Left kidney (tissue), 1 donor: Measurements from ENCODE around the gene VPS51. TPM values are rescaled to one million over a fixed set of nuclear protein-coding genes. Genes with fewer than 3 reads are reported as not detected.

ENCODE experiments used
- polyA plus RNA-seq: library from polyadenylated mRNA; unstranded; fragments of 120-200 nt; gene quantifications from one replicate; pipeline ENCODE4 v1.2.1, GENCODE V29; 2013; ENCODE audit not compliant: insufficient read length

VPS51 gene
- polyA plus RNA-seq, 1 donor: 93.3 TPM

Other genes with a start within 250 kb of the VPS51 start
- gene EHD1, start 217.6 kb upstream of the VPS51 start, polyA plus RNA-seq: 56.5 TPM
- 16.4 TPM for gene ATG2A, start 179.0 kb upstream of the VPS51 start, polyA plus RNA-seq
- 18.5 TPM for gene PPP2R5B, start 171.5 kb upstream of the VPS51 start, polyA plus RNA-seq
- gene GPHA2, start 160.3 kb upstream of the VPS51 start, polyA plus RNA-seq: 2.6 TPM
- gene MAJIN, start 124.1 kb upstream of the VPS51 start, polyA plus RNA-seq: 0.88 TPM
- gene BATF2, start 99.2 kb upstream of the VPS51 start, polyA plus RNA-seq: 3.2 TPM
- 45.6 TPM for gene ARL2, start 82.1 kb upstream of the VPS51 start, polyA plus RNA-seq
- 22.3 TPM for gene SNX15, start 68.8 kb upstream of the VPS51 start, polyA plus RNA-seq
- 10.4 TPM for gene SAC3D1, start 55.0 kb upstream of the VPS51 start, polyA plus RNA-seq
- gene NAALADL1, start 37.7 kb upstream of the VPS51 start, polyA plus RNA-seq: 10.0 TPM
- gene CDCA5, start 12.2 kb upstream of the VPS51 start, polyA plus RNA-seq: 23.1 TPM
- 26.0 TPM for gene ZFPL1, start 12.0 kb upstream of the VPS51 start, polyA plus RNA-seq
- 63.8 TPM for gene TM7SF2, start 15.7 kb downstream of the VPS51 start, polyA plus RNA-seq
- 4.8 TPM for gene ZNHIT2, start 21.5 kb downstream of the VPS51 start, polyA plus RNA-seq
- gene FAU, start 25.9 kb downstream of the VPS51 start, polyA plus RNA-seq: 474 TPM
- 52.6 TPM for gene MRPL49, start 26.1 kb downstream of the VPS51 start, polyA plus RNA-seq
- 47.1 TPM for gene SYVN1, start 38.3 kb downstream of the VPS51 start, polyA plus RNA-seq
- not detected for gene SPDYC, start 74.0 kb downstream of the VPS51 start, polyA plus RNA-seq
- 86.6 TPM for gene CAPN1, start 85.7 kb downstream of the VPS51 start, polyA plus RNA-seq
- gene POLA2, start 165.7 kb downstream of the VPS51 start, polyA plus RNA-seq: 35.0 TPM
- 8.6 TPM for gene CDC42EP2, start 218.7 kb downstream of the VPS51 start, polyA plus RNA-seq
- 99.3 TPM for gene DPF2, start 237.6 kb downstream of the VPS51 start, polyA plus RNA-seq